NCI-H1092 treated with DMSO at 0.1 percent for 48 hours (cell line): ENCODE results near the gene RASA3.
"Not testable (repeated sequence)": the region's sequence is repeated elsewhere in the genome, so short reads cannot be mapped to it uniquely, and the experiment has no call there.

ENCODE experiments used
- DNase-seq: peaks from one replicate; lab custom pipeline; 2025; lab: John Stamatoyannopoulos, UW

Gene RASA3

DNA sequence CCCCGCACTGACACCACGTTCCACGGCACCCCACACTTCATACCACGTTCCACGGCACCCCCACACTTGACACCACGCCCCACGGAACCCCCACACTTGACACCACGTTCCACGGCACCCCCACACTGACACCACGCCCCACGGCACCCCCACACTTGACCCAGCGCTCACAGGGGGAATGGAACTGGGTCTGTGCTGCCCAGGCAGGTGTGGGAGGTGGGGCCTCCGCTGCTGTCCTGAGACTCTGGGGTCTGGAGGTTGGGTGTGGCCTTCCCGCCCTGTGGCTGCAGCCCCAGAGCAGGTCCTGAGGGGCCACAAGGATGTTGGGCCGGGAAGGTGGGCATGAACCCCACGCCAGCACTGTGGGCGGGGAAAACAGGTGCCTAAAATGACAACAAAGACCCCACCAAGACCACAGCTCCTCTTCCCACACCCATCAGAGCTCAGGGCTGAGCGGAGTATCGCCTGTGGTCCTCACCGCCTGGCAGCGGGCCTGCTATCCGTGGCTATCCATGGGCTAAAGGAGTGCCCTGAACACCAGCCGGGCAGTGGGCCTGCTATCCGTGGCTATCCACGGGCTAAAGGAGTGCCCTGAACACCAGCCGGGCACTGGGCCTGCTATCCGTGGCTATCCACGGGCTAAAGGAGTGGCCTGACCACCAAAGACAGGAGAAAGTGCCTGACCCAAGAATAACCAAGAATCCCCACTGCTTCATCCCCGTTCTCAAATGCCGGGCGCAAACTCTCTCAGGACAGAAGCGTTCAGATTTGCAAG, 98.7 kb downstream of the RASA3 start:
- DNase-seq = no peak

DNA sequence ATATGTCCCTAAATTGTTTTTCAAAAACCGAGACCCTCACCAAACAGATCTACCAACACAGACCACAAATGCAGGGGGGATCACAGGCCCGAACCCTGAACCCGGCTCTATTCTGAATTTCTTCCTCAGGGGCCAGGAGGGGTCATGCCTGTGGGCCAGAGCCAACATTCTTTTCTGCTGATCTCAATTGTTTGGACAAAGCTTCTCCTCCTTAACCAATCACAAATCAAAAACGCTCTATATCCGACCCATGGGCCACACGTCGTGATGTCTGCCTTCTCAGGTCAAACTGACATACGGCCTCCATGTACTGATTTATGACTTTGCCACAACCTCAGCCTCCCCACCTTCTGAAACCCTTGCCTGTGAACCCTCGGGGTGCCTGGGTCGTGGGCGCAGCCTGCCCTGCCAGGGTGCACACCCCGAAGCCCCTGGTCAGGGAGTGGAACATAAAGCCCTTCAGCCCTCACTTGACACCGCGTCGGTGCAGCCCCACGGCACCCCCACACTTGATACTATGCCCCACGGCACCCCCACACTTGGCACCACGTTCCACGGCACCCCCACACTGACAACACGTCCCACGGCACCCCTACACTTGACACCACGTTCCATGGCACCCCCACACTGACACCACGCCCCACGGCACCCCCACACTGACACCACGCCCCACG, 100.2 kb downstream of the RASA3 start:
- DNase-seq = no peak

DNA sequence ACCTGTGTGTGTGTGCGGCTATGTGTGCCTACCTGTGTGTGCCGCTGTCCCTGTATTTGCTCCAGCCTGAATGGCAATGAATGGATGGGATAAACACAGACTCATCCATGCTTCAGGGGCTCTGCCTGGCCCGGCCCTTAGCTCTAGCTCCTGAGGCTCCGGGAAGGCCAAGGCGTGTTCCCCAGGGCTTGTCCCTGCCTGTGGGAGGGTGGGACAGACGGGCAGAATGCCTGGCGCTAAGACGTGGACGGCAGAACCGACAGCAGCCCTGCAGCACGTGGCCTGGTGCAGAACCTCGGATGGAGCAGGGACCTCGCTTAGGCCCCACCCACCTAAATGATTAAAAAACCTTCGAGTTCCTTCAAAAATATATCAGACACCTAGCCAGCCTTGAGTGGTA, 100.8 kb downstream of the RASA3 start:
- no peak for DNase-seq

DNA sequence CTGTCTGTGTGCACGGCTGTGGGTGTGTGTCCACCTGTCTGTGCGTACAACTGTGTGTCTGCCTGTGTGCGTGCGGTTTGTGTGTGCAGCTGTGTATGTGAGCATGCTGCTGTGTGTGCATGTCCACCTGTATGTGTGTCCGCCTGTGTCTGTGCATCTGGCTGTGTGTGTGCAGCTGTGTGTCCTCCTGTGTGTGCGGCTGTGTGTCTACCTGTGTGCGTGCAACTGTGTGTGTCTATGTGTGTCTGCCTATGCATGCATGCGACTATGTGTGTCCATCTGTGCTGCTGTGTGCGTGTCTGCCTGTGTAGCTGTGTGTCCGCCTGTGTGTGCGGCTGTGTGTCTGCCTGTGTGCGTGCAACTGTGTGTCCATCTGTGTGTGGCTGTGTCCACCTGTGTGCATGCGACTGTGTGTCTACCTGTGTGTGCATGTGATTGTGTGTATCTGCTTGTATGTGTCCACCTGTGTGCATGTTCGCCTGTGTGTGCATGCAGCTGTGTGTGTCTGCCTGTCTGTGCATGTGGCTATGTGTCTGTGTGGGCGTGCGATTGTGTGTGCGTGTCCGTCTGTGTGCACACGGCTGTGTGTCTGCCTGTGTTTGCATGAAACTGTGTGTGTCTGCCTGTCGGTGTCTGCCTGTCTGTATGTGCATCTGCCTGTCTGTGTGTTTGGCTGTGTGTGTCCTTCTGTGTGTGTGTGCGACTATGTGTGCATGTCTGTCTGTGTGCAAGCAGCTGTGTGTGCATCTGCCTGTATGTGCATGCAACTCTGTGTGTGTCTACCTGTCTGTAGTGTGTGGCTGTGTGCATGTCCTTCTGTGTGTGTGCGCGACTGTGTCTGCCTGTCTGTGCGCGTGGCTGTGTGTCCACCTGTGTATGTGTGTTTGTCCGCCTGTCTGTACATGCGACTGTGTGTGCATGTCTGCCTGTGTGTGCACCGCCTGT, 101.5 kb downstream of the RASA3 start:
- DNase-seq = no peak

DNA sequence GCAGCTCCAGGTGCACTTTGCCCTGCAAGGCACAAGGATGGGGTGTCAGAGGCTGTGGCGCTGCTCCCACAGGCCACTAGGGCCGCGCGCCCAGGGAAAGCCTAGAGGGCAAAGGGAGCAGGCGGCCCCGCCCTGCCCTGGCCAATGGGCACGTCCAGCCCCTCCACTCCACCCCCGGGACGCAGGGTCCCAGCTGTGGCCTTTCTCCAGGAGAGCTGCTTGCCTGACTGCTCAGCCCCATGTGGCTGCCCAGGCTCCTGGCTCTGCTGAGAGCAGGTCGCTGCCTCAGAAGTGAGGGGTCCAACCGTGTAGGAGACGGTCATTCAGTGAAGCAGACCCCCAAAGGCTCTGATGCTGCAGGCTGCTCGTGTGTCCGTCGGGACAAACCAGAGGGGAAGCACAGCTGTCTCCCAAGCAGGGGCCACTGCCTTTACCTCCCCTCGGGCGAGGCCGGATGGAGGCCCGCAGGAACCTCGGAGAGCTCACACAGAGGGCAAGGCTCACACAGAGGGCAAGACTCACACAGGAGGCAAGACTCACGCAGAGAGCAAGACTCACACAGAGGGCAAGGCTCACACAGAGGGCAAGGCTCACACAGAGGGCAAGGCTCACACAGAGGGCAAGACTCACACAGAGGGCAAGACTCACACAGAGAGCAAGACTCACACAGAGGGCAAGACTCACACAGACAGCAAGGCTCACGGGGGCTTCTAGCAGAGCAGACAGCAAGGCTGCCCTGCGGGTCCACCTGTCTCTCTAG, 102.4 kb downstream of the RASA3 start:
- no peak for DNase-seq

DNA sequence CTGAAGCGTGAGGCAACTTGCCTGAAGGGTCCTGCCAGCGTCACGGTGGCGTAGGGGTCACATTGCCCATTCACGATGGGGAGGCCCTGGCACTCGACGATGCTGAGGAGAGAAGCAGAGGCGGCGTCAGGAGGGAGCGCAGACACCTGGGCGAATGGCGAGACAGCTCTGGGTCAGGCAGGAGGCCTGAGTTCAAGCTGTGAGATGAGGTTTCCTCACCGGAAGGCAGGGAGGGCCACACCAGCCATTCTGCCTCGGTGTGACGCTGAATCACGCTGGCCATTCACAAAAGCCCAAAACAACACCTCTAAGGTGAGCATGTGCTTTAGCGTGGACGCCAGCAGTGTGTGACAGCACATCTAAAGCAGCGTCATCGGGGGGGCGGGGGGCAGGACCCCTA, 104.6 kb downstream of the RASA3 start:
- no peak for DNase-seq

DNA sequence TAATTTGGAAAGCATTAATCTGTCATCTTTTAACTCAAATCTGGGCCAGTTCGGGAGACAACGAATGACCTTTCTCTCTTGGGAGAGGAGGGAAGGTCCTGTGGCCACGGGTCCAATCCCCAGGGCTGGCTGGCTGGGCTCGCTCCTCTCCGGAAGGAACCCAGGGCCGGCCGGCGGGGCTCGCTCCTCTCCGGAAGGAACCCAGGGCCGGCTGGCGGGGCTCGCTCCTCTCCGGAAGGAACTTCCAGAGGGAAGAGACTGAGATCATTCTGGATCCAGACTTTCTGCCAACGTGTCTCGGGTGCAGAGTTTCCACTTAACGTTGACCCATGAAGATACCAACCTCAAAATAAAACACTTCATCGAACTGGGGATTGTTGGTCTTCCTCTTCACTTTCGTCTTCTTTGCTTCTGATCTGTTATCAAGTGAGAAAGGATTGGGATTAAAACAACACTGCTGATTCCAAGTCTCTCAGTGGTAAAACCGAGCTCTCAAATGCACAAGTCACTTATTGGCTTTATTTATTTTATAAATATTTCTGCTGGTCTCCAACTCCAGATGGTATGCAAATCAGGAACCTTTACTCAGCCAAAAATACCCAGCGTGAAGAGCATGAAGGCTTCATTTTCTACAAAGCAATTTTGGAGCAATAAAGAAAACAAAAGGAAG, 105.2 kb downstream of the RASA3 start:
- DNase-seq = no peak

DNA sequence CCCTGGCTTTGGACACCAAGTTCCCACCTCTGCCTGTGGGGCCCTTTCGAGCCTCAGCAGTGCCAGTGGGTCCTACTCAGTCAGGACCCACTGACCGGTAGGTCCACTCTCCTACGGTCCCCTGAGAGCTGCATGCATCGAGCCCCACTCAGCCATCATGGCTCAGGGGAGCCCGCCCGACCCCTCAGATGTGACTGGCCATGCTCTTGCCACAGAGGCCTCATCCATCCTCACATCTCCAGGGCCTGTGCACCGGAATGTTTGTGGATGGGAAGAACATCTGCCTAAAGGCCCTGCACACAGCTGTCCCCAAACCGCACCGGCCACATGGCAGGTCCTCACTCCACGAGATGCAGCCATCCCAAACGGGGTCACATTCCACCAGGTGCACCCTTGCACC, 105.9 kb downstream of the RASA3 start:
- no peak for DNase-seq

DNA sequence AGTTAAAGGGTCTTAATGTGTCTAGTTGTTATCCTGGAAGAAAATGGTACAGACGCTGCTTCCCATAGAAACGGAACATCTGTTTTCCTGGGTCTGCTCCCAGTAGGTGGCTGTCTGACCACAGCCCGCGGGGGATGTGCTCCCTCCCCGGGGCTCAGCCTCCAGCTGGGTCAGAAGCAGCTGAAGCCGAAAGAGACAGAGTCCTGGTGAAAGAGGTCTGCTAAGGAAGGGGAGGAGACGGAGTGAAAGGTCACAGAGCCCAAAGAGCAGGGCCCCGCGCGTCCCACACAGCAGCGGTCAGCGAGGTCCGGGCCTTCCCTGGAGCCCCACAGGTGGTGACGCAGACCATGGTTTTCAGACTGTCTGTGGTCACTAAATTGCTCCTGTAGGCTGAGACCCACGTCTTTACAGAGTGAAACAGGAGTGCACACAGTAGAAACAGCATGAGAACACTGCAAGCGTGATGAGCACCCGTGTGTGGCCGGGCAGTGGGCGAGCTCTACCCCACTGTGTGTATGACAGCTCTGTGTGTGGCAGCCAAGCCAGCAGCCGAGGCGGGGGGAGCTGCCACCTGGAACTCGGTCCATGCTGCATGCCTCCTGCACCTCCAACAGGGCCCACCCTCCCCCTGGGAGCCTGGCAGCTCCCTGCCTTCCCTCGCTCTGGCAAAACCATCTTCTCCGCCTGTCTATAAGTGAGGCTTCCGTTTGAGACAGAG, 106.5 kb downstream of the RASA3 start:
- DNase-seq = peak; percentile 70

DNA sequence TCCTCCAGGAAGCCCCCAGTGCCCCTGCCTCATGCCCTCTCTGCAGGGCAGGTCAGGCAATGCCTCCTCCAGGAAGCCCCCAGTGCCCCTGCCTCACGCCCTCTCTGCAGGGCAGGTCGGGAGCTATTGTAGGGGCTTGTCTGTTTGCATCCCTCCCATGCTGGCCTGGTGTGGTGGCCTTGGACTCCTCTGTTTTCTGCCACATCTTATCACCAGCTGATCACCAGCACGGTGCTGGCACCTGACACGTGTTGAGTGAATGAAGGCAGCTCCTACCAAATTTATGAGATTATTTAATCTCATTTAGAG, 107.1 kb downstream of the RASA3 start:
- no peak for DNase-seq

DNA sequence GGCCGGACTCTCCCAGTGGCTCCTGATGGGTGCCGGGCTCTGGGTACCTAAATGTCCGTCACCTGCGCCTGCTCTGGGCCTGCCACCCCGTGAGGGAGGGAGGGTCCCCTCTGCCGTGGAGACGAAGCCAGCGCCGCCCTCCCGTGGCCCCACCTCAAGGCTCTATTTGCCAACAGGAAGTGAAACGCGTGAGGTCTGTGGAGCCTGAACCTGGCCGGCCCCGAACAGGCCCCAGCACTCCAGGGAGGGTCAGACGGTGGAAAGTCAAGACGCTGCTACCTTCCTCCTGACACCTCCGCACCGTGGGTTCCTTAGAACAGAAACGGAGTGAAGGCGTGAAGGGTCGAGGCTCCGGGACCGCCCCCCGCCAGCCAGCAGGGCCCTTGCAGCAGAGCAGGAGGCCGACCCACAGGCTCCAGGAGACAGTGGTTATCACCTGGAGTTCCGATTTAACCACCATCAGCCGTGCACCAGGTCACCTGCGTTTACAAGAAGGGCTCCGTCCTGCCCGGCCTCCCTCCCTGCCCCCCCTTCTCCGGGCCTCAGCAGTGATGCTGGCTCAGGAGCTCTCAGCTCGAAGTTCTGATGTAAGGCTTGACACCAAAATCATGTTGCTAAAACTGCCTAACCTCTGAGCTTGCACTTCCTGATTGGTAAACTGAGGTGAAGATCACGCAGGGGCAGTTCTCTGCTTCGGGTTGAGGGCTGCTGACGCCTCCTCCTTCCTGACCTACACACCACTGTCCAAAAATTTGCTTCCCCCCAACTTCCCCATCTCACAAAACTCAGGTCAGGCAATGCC, 107.6 kb downstream of the RASA3 start:
- DNase-seq = no peak

DNA sequence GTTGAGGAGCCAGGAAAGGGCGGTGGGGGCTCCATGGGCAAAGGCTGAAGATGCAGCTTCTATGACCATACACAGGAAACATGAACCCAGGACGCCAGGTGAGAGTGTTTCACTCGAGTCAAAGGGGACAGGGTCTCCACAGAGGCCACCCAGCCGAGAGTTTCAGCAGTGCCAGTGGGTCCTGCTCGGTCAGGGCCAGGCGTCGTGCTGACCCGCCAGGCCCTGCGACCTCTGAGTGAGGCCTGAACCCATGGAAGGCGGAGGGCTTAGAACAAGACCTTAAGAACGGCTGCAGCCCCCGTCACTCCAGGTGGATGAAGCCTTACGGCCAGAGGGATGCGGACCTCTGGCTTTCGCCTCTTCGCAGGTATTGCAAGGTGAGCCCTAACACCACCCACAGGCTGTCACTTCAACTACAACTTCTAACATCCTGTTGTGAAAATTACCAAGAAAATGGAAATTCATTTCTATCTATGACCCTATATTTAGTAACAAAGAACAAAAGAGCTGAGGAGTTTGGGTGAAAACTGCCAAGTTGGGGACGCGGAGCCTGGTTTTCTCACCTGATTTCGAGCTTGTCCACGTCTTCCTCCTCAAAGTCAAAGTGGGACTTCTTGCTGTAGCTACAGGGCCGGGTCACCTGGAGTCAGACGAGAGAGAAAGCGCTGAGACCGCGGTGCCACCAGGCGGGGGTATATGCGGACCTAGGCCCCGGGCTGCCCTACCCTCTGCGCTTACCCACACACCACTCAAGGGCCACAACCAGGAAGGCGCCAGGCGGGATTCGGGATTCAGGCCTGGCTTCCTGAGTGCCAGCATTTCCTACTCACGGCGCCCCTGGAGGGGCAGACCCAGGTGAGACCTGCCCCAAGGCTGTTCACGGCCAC, 108.5 kb downstream of the RASA3 start:
- DNase-seq = no peak

DNA sequence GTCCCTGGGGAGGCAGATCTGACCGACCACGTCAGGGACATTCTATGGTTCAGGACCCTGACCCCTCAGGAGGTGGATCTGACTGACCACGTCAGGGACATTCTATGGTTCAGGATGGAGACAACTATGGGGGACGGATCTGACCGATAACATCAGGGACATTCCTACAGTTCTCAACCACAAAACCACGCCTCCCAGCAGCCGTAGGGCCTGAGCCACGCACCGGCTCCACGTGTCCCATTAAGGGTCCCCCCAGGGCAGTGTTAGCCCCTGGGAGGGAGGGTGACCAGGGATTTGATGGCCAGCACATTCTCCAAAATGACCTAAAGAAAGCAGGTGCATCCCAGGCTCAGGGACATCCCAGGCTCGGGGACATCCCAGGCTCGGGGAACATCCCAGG, 109.5 kb downstream of the RASA3 start:
- DNase-seq = no peak

DNA sequence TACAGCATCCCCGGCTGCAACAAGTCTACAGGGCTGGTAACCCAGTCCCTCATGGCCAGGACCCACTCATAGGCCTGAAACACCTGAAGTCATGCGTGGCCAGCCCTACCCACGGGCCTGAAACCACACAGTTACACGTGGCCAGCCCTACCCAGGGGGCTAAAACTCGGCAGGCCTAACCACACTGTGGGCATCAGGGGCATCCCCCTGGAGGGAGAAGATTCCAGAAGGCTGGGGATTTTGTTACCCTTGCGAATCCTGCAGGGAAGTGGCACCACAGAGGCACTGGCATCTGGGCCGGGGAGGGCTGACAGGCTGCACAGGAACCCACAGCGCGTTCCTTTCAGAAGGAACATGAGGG, 110.1 kb downstream of the RASA3 start:
- DNase-seq = no peak

DNA sequence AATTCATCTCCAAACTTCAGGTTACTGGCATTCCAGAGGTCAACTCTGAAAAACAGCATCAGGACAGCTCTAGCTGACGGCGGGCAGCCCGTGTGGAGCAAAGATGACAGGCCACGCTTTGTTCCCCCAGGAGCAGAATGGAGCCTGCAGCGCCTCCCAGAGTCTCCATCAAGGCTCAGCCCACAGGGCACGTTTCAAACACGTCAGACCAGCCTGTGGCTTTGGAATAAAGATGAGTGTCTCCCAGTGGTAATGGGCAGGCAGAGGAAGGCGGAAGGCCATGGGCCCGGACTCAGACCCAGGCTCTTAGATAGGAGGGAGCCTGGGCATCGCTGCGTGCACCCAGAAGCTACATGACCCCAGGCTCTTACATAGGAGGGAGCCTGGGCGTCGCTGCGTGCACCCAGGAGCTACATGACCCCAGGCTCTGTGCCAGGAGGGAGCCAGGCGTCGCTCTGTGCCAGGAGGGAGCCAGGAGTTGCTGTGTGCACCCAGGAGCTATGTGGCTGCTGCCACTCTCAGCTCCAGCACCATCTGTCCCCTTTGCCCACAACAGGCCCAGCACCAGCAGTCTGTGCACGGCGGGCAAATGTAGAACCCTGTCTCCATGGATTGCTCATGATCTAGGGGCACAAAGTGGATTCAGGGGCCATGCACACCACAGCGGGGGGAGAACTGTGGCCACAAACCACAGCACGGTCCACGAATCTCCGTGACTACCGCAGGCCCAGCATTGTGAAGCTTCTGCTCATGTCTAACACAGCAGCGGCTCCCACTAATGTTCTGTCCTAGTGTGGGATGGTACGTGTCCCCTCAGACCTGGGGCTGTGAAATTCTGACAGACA, 110.7 kb downstream of the RASA3 start:
- no peak for DNase-seq

DNA sequence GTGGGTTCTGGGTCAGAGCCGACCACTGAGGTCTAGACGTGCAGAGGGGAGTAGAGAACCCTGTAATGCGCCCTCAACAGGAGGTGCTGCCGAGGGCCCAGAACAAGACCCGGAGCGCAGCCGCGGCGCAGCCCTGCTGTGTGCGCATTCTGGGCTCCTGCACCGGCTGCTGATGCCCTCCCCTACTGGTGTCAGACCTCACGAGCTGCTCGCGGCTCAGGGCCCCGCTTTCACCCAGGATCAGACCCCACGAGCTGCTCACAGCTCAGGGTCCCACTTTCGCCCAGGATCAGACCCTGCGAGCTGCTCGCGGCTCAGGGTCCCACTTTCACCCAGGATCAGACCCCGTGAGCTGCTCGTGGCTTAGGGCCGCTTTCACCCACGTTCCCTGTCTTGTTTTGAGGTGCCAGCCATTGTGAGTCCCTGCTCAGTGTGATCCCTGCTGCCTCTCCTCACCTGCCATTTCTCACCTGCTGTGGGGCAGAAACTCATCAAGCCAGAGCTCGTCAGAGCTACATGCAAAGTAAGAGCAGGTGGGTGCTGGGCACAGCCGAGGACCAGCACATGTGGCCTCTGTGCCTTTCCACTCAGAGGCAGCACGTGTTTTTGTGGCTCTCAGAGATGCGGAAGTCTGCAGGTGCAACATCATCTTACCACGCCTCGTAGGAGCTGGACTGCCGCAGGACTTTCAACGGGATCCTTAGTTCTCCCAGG, 111.5 kb downstream of the RASA3 start:
- DNase-seq = no peak

DNA sequence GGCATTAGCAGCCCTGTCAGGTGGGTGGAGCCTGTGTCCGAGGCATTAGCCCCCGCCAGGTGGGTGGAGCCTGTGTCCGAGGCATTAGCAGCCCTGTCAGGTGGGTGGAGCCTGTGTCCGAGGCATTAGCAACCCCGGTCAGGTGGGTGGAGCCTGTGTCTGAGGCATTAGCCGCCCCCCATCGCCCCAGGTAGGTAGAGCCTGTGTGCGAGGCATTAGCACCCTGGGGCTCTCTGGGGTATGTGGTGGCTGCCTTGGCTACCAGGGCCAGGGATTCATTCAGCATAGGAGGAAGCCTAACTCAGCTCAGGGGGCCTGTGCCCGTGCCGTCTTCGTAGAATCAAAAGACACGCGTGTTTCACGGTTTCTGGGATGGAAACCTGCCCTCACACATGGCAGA, 112.3 kb downstream of the RASA3 start:
- DNase-seq = not testable (repeated sequence)

DNA sequence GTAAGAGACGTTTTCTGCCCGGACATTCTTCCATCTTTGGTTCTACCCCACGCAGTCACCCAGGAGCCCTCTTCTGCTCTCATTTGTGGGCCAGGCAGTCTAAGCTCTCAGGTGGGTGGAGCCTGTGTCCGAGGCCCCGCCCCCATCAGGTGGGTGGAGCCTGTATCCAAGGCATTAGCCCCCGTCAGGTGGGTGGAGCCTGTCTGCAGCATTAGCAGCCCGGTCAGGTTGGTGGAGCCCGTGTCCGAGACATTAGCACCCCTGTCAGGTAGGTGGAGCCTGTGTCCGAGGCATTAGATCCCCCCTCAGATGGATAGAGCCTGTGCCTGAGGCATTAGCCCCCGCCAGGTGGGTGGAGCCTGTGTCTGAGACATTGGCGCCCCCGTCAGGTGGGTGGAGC, 113.1 kb downstream of the RASA3 start:
- DNase-seq = no peak
